MM.1S (cell line): Measurements from ENCODE around the gene PCCA.

ENCODE experiments used
- CTCF ChIP-seq: fragments of 300-600 bp; sonication (generic); IDR thresholded peaks from 2 replicates; pipeline ENCODE4 v1.5.1; 2016; ENCODE audit warnings: antibody characterized with exemption, low read length, mixed read lengths
- EZH2phosphoT487 ChIP-seq: fragments of 300-600 bp; sonication (generic); IDR thresholded peaks from 2 replicates; pipeline ENCODE4 v1.6.1; 2018; ENCODE audit warnings: antibody characterized with exemption, low read length

DNA sequence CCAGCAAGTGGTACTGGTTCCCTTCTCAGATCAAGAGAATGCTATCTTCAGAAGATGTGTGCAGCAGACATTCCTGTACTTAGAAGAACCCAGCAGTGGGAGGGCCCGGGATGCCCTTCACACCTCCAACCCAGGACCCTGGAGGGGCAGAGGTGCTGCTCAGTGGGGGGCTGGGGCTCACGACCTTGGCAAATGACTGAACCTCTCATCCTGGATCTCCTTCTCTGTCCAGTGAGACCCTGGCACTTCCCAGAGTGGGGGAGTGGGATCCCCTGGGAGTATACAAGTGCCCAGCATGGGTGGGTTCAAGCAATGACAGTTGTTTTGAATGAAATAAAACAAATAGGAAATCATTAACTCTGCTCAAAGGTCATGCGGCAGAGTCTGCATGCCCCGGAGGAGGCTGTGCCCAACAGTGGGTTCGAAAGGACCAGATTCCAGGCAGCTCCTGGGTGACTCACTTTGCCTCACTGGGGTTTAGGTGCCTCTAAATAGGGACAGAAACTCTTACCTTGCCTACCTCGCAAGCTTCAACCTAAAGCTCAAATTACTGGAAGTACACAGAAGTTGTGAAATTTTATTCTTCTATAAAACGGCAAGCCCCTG lies 472.8 kb downstream of the PCCA start:
- TF ChIP-seq EZH2phosphoT487: no peak
- TF ChIP-seq CTCF: no peak
